Activated T-cell treated with anti-CD3 and anti-CD28 coated beads for 24 hours (primary cell): Measurements from ENCODE around the gene CIAO3.

Source experiments
- DNase-seq: peaks from one replicate; pipeline ENCODE4 v3.0.0-alpha.2; 2020; ENCODE audit warnings: low read depth

CIAO3 gene

DNA sequence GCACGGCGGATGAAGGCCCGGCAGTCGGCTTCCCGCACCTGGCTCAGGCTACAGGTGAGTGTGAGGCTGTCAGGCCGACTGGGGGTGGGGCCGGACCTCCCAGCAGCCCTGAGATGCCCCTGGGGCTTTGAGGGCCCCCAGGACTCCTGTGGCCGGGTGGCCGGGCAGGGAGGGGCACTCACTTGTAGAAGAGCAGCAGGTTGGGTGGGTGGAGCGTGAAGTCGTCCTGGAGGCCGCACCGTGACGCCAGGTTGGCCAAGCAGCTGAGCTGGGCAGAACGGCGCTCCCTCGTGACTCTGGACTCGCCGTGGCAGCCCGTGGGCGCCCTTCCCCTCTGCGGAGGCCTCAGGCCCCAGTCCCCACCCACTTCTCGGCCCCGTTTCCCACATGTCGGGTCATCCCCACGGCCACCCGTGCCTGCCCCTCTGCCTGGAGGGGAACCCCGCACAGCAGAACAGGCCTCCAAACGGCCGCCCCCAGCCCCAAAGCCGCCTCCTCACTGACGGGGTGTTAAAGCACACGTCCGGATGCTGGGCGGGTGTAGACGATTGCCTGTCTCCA is 34.5 kb upstream of the CIAO3 start:
- no peak for DNase-seq

DNA sequence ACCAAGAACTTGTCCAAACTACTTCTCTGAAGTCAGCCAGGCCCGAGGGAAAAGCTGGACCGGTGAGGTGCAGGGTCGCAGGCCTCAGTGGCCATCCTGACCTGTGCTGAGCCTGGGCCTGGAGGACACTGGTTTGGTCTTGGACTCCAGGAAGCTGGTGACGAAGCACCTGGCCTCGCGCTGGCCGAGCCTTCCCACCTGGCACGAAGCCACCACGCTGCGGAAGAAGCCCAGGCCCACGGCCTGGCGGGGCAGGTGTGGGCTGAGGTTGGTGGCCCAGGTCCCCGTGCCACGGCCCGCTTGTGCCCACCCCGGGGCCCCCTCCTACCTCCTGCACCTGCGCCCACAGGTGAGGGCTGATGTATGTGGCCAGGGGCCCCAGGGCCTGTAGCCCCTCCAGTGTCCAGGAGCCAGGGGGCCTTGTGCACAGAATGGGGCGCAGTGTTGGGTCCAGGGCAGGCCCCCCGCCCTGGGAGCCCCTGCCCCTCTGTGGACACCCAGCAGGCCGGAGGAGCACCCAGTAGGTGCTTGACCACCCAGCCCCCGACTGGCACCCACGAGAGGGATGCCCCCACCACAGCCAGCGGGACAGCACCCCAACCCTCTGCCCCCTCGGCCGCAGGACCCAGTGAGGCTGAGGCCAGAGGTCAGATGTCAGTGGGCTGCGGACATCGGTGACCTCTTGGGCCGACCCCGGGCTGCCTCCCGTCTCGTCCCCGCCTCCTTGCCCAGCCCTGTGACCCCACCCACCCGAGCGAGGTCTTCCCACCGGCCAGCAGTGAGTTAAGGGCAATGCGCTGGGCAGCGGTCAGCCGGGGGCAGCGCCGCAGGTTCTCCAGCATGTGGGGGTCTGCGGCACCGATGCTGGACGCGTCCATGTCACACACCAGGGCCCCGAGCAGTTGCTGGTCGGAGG is 33.5 kb upstream of the CIAO3 start:
- no peak for DNase-seq

DNA sequence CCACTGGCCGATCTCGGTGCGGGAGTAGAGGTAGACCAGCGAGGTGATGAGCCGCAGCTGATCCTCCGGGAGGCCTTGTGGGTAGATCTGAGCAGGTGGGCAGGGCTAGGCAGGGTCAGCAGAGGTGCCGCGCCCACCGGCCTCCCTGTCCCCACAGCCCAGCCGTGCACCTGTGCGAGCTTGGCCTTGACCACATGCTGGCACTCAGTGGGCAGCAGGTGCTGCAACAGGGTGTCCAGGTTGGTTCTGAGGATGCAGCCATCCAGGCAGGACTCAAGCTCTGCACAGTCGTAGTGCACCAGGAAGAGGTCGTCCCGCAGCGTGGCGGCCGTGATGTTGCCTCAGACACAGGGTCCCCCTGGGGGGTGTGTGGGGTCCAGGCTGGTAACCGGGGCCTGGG is 32.2 kb upstream of the CIAO3 start:
- DNase-seq = no peak

DNA sequence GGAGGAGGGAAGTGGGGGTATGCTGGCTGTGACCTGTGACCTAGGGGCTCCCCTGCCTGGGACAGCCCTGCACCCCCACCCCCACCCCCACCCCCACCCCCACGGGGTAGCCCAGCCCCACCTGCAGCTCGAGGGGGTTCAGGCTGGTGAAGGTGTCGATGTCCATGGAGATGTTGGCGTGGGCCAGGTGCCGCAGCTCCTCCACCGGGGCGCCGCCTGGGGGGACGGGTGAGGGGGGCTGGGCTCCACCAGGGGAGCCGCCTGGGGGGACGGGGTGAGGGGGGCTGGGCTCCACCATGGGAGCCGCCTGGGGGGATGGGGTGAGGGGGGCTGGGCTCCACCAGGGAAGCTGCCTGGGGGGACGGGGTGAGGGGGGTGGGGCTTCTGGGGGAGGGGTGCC is 29.6 kb upstream of the CIAO3 start:
- DNase-seq = no peak

DNA sequence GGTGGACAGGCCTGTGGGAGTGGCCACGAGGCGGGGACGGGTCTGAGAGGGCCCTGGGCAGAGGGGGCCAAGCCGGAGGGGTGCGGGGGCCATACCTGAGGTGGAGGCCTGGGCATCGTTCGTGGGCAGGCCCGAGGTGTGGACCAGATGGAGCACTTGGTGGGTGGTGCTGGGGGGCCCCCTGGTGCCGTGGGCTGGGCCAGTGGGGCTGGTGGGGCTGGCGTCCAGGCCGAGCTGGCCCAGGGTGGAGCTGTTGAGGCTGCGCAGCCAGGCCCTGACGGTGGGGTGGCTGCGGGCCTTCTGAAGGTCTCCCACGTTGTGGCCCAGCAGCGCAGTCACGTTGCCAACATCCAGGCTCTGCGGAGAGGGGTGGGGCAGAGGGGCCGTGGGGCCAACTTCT is 29.1 kb upstream of the CIAO3 start:
- no peak for DNase-seq

DNA sequence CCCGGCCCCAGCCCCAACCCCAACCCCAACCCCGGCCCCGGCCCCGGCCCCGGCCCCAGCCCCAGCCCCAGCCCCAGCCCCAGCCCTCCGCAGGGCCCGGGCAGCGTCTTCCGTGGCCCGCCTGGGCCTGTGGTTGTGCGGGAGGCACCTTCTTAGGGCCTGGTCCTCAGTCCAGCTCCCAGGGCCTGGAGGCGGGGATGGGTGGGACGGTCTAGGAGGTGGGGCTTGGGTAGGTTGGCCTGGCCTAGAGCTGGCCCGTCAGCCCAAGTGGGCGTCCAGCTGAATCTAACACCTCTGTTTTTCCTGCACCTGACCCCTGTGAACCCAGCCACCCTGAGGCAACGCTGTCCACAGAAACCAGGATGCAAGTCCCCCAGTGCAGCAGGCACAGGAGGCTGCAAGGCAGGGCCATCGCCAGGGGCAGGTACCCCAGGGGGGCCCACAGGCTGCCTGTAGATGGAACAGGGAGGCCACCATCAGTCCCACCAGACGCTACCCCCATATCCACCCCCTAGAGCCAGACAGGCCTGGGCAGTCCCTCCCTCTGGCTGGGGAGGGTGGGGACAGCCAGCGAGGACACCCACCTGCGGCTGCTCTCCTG is 28.5 kb upstream of the CIAO3 start:
- DNase-seq = no peak

DNA sequence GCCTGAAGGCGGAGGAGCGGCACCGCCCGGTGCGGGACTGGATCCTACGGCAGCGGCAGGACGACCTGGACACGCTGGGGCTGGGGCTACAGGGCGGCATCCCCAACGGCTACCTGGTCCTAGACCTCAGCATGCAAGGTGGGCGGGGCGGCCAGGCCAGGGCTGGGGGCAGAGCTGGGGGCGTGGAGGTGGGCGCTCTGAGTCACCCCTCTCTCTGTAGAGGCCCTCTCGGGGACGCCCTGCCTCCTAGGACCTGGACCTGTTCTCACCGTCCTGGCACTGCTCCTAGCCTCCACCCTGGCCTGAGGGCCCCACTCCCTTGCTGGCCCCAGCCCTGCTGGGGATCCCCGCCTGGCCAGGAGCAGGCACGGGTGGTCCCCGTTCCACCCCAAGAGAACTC is 27.6 kb upstream of the CIAO3 start:
- DNase-seq = no peak

DNA sequence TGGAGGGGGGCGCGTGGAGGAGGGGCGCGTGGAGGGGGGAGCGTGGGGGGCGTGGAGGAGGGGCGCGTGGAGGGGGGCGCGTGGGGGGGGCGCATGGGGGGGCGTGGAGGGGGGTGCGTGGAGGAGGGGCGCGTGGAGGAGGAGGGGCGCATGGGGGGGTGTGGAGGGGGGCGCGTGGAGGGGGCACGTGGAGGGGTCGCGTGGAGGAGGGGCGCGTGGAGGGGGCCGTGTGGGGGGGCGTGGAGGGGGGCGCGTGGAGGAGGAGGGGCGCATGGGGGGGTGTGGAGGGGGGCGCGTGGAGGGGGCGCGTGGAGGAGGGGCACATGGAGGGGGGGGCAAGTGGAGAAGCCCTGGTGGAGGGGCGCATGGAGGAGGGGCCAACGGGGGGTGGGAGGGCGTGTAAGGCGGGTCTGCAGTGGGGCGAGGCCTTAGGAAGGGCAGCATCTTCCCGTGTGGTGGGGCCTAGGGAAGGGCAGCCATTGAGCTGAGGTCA is 27.0 kb upstream of the CIAO3 start:
- DNase-seq = no peak

DNA sequence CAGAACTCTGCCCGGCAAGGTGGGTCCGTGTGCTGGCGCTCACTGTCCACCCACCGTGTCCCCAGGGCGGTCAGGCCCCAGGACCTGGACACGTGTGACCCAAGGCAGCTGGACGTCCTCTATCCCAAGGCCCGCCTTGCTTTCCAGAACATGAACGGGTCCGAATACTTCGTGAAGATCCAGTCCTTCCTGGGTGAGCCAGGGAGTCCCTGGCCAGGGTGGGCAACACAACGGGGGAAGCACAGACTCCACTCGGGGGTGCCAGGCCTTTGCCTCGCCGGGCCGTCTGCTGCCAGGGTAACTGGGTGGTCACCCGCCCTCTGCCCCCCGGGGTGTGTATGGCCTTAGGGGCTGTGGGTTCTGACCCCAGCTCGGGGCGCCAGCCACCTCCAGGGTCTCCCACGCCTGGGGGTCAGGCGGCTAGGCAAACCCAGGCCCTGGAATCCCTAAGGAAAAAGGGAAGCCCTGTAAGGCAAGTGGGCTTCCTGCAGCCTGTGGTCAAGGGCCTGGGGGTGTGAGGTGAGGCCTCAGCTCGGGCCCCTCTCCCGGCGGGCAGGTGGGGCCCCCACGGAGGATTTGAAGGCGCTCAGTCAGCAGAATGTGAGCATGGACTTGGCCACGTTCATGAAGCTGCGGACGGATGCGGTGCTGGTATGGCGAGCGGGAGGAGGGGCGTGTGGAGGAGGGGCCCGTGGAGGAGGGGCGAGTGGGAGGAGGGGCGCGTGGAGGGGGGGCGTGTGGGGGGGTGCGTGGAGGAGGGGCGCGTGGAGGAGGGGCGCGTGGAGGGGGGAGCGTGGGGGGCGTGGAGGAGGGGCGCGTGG is 26.2 kb upstream of the CIAO3 start:
- no peak for DNase-seq

DNA sequence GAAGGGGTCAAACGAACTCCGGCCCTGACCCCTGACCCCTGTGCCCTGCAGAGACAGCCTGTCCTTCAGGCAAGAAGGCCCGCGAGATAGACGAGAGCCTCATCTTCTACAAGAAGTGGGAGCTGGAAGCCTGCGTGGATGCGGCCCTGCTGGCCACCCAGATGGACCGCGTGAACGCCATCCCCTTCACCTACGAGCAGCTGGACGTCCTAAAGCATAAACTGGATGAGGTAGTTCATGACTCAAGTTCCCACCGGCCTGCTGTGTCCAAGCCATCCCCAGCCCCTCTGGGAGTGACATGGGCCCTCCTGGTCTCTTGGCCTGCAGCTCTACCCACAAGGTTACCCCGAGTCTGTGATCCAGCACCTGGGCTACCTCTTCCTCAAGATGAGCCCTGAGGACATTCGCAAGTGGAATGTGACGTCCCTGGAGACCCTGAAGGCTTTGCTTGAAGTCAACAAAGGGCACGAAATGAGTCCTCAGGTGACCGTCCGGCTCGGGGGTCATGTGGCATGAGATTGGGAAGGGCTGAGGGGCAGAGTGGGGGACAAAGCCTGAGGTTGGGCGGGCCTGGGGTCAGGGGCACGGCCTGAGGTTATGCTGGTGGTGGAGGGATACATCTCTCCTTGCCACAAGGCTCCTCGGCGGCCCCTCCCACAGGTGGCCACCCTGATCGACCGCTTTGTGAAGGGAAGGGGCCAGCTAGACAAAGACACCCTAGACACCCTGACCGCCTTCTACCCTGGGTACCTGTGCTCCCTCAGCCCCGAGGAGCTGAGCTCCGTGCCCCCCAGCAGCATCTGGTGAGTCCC is 25.4 kb upstream of the CIAO3 start:
- no peak for DNase-seq

DNA sequence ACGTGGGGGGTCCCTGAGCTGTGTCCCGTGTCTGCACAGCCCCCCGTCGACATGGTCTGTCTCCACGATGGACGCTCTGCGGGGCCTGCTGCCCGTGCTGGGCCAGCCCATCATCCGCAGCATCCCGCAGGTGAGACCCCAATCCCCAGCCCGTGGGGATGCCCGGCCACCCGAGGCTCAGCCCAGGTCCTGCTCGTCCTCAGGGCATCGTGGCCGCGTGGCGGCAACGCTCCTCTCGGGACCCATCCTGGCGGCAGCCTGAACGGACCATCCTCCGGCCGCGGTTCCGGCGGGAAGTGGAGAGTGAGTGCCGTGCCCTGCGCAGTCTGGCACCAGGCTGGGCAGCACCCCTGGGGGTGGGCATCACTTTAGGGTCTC is 24.7 kb upstream of the CIAO3 start:
- DNase-seq = no peak

DNA sequence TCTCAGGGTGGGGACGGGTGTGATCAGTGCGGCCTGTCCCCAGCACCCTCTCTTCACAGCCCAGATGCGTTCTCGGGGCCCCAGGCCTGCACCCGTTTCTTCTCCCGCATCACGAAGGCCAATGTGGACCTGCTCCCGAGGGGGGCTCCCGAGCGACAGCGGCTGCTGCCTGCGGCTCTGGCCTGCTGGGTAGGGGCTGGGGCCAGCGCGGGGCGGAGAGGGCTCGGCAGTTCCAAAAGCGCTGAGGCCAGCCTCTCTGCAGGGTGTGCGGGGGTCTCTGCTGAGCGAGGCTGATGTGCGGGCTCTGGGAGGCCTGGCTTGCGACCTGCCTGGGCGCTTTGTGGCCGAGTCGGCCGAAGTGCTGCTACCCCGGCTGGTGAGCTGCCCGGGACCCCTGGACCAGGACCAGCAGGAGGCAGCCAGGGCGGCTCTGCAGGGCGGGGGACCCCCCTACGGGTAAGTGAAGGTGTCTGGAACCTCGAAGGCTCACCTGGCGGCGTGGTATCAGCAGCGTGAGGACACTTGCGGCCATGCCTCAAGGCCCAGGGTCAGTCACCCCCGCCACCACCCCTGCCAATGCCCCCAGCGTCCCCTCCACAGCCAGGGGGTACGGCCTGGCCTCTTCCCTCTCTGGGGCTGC is 24.2 kb upstream of the CIAO3 start:
- no peak for DNase-seq

DNA sequence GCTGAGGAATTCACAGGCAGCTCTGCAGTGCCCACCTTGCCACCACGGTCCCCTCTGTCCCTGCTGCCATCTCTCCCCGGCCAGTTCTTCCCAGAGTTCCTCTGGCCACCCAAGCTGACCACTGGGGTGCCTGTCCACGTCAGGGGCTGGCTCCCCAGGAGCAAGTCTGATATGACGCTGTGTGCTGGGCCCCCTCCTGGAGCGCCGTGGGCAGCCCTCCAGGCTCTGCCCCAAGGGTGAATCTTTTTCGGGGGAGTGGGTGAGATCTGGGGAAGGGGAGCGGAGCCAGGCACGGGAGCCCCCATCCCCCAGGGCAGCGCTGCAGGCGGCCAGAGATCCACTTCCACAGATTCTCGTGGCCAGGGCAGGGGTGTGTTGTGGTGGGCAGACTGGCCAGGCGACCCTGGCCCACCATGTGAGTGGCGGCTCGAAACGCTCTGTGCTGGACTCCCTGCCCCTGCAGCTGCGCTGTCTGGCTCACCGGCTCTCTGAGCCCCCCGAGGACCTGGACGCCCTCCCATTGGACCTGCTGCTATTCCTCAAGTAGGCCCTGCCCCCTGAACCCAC is 23.5 kb upstream of the CIAO3 start:
- no peak for DNase-seq

DNA sequence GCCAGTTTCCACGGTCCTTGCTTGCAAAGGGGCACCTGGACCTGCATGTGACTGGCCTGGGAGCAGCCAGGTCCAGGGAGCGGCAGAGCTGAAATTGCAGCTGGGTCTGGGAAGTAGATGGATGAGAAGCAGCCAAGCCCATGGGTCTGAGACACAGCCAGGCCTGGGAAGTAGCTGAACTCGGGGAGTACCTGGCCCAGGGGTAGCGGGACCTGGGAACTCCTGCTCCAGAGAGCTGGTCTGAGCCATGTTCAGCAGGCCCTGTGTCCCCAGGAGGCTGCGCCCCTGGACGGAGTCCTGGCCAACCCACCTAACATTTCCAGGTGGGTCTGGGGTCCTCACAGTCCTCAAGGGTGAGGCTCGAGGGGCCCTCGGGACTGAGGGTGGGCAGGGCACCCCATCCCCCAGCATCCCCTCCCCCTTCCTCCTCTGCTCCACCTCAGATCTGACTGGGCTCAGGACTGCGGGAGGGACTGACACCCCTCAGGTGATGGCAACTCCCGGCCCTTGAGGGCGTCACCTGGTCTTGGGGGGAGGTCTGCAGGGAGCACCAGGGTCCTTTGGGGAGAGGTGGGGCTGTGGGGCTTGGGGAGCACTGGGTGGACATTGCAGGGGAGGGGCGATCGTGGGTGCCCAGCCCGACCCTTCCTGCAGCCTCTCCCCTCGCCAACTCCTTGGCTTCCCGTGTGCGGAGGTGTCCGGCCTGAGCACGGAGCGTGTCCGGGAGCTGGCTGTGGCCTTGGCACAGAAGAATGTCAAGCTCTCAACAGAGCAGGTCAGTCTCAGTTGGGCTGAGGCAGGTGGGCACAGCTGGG is 22.8 kb upstream of the CIAO3 start:
- no peak for DNase-seq

DNA sequence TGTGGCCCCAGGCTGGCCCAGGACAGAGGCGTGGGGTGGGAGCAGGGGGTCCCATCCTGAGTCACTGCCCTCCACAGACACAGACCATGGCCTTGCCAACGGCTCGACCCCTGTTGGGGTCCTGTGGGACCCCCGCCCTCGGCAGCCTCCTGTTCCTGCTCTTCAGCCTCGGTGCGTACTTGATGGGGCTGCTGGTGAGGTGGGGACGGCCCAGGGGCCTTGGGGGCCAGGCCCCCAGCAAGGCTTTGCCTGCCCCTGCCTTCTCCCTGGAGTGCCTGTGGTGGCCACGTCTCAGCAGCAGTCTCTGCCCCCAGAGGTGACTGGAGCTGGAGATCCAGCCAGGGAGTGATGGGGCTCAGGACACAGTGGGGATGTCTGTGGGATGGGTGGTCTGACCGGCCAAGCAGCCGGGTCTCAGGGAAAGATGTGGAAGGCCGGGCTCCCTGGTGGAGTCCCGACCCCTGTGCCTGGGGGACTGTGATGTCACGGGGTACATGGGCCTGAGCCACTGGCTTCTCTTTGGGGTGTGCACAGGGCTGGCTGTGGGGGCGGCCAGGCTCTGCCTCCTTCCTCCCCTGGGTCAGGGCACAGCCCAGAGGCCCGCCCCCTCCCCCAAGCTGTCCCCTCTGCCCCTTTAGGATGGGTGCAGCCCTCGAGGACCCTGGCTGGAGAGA is 21.9 kb upstream of the CIAO3 start:
- no peak for DNase-seq

DNA sequence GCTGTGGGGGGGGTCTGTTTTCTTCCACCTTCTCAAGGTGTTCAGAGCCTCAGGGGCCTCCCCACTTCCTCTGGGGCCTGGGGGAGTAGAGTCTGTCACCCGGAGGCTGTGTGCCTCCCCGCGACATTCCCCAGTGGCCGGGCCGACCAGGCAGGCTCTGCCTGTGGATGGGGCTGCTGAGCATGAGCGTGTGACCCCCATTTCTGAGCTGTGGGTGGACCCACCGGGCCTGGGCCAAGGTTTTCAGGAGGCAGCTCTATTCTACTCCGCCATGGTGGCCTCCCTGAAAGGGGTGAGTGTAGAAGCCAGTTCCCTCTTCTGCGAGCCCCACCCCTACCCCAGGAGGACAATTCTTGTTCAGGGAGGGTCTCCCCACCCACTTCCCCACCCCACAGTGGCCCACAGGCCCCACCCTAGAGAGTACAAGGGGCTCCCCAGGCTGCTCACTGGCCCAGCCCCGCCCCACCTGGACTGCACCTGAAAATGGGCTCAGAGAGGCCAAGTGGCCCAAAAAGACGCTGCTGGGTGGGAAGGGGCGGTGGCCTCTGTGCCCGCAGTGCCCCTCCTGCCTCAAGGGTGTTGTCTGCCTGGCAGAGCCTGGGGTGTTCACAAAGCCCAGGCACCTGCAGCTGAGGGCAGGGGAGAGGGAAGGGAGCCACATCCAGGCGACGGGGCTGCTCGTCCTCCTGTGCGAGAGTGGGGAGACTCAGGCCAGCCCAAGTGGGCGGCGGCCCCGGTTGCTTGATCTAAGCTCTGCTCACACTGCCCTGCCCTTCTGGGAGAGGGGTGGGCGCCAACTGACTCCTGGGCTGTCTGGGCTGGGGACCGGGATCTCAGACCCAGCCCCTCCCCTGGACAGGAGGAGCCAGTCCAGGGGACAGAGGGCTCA is 21.1 kb upstream of the CIAO3 start:
- no peak for DNase-seq

DNA sequence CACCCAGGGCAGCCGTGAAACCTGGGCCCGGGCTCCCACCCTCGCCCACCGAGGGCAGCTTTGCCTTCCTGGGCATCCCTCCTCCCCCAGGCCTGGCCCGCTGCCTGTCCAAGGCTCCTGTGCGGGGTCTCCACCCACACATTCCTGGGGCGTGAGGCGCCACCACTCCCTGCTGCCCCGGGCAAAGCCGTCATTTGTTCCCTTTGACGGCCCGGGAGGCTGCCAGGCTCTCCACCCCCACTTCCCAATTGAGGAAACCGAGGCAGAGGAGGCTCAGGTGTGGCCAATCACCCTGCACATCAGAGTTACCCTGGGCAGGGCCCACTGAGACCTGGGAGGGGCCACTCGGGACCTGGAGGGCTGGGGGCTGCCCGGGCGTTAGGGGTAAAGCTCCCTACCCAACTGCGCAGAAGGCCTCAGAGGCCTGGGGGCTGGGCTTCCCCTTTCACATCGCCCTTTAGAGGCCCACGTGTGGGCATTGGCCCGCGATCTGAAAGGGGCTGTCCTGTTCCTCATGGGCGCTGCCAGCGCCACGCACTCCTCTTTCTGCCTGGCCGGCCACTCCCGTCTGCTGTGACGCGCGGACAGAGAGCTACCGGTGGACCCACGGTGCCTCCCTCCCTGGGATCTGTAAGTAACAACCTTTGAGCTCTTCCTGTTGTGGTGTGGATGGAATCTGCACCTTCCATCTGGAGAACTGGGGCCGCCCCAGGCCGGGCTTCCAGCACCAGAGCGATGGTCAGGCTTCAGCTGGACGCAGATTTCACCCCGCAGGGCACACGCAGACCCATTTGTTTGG is 19.9 kb upstream of the CIAO3 start, which contains the start of gene MSLN:
Gene MSLN (plus strand): TSS at position 190 of the 799 bp plus-strand sequence. CDS start 1,947 bp downstream, outside the sequence.
- no peak for DNase-seq
